LoVo (cell line): Measurements from ENCODE around the gene HOXD13.
A peak's percentile ranks its signal among the peaks of the same experiment; 100 is the strongest.

ENCODE experiments used
- DNase-seq: peaks from one replicate; pipeline ENCODE4 v3.0.0-alpha.2; 2016; ENCODE audit warnings: low spot score

Gene HOXD13

GRCh38 chr2:176132205-176133171 is 40.0 kb downstream of the HOXD13 start:
- no peak for DNase-seq

- no peak for DNase-seq
Measured at GRCh38 chr2:176133389-176133788, 40.9 kb downstream of the HOXD13 start.

DNA sequence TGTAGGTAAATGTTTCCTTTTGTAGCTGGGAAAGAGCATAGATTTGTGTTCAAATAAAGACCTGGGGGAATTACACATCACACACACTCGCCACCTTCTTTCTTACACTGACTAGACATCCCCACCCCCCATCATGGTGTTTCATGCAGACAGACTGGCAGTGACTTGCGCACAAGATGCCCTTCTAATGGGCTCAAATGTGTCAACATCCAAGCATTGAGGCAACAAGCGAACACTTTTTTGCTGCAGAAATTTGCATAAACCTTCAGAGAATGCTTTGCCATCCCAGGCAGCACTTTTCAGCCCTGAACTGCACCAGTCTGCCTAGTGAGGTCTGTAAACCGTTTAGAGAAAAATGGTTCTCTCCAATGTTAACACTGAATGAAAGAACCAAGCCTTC is 41.5 kb downstream of the HOXD13 start:
- no peak for DNase-seq

DNA sequence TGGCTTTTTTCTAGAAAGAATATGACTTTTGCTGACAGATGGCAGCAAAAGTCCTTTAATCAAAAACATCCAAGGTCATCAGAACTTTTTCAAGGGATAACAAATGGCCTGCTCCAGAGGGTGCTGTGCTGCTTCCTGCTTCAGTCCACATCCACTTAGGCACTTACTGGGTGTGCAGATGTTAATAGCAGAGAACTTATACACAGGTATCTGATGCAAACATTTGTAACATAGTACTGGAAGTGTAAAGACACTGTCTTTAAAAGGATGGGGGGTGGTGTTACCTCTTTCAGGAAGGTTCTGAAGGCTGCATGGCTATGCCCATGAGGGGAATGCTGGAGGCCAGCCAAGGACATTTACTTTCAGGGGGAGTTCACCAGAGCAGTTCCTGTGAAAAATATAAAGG is 42.5 kb downstream of the HOXD13 start:
- DNase-seq, result peak; percentile 50

GRCh38 chr2:176136374-176137251 is 44.1 kb downstream of the HOXD13 start:
- DNase-seq, result peak; percentile 69

- DNase-seq, result no peak
Measured at GRCh38 chr2:176137252-176137580, 44.7 kb downstream of the HOXD13 start.

DNA sequence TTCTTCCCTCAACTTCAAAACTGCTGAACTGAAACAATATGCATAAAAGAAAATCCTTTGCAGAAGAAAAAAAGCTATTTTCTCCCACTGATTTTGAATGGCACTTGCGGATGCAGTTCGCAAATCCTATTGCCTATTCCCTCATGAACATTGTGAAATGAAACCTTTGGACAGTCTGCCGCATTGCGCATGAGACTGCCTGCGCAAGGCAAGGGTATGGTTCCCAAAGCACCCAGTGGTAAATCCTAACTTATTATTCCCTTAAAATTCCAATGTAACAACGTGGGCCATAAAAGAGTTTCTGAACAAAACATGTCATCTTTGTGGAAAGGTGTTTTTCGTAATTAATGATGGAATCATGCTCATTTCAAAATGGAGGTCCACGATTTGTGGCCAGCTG is 45.4 kb downstream of the HOXD13 start:
- DNase-seq, result no peak

DNA sequence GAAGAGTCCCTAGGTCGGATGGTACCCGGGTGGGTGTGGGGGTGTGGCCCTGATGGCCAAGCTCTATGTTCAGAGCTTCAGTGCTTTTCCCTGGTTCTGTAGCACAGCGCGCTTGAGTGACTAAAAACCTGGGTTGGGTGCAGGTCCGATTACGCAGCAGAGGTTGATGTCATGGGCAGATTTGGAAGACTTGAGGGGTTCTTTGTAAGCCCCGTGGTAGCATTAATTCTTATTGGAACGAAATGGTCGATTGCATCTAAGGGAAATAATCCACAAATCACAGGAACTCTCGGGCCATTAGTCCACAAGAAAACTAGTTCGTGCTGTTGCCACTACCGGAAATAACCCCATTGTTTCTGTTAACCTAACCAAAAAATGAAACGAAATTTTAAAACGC is 46.0 kb downstream of the HOXD13 start:
- DNase-seq, result no peak

- DNase-seq, result no peak
Measured at GRCh38 chr2:176138923-176139660, 46.6 kb downstream of the HOXD13 start.

DNA sequence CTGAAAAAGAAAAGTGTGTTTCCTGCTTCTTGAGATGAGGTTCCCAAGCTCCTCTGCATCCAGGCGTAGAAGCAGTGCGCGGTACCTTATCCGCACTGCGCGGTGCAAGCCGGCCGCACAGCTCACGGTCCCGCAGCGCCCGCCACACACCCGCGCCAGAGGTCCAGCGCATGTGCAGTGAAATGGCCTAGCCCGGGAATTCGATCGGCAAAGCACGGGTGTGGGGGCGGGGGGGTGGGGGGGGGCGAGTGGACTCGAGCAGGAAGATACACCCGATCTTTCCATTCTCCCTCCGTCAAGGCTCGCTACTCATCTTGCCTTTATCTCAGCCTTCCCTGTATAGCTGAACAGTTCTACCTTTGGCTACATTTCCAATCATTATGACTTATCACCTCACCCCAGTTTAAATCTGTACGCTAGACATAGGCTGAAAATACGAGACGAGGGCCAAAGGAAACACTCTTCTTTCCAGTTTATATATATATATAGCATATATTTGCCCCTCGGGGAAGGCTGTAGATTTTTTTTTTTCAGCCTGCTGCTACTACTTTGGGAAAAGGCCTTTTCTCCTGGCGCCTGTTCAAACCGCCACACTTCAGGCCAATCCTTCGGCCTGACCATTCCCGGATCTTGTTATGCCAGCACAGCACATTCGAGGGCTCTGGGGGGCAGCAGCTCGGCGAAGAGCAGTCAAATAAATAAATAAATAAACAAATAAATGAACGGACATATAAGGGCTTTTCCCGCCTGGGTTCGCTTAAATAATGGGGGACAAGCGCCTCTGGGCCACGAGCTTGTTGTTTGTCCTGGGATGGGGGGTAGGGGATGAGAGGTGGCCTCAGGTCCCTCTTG is 47.4 kb downstream of the HOXD13 start:
- DNase-seq, result no peak

DNA sequence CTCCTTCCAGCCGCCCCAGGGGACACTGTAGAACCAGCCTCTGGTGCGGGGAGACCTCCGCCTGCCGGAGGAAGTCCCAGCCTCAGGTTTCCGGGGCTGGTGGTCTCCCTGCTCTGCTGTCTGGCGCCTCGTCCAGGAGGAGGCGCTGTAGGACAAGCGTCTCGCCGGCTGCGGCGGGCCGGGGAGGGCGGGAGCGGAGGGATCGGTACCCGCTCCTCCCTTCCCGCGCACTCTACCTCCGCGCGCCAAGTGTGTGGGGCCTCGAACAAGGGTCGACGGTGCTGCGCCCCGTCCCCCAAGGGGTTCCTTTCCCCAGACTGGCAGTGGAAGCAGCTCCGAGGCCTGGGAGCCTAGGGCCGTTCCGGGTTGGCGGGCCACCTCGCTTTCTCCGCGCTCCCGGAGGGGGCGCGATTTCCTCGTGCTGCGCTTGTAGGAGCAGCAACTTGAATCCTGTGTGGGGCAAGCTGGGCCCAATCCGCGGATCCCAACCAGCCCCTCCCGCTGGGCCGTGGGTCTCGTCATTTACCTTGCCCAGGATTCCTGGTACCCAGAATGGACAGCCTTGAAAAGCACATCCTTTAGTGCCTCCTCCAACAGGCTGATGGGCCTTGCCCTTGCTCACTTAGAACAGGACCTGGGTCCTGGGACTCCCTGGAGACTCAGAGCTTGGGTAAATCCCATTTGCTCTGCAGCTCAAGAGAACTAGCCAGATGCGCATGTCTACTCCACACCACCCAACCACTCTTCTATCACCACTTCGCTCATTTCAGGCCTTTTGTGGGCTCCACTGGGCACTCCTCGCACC is 48.2 kb downstream of the HOXD13 start:
- DNase-seq, result peak; percentile 54

DNA sequence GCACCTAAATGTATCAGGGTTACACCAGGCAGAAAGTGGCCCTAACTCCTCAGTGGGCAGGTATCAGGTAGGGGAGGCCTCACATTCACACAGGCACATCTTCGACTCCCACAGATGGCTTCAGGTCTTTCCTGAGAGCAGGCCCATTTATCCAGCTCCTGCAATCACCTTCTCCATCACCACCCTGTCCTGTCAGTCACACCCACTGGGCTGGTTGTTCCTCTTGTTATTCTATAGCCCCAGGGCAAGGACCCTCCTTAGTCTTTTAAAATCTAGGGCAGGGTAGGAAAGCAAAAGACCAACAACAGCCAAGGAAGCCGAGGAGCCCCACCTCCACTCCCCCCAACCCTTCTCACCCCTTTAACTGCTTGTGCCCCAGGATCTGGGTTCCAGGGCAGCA is 49.8 kb downstream of the HOXD13 start:
- no peak for DNase-seq
